Measurements from ENCODE around the gene THAP10. TPM values are rescaled to one million over a fixed set of nuclear protein-coding genes. Genes with fewer than 3 reads are reported as not detected.

THAP10 gene
- polyA plus RNA-seq, 1 of the 3 experiments (the other 2 are of a cell fraction) = 3.2 TPM

DNA sequence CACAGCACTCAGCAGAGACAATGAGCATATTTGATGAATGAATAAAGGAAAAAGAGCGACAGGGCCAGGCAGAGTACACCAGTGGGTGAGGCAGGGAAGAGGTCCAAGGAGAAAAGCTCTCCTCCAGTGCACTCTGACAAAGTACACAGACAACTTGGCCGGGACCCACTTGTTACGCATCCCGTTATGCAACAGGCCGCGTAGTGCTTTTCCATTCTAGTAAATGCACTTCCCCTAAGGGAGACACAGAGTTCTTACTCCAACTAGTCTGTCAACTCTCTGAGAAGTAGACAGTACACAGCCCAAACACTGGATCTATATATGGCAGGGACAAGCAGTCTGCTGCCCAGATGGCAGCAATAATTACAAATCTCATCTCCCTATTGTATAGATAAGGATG is 56.8 kb downstream of the THAP10 start:
- Histone ChIP-seq H3K4me3 (ENCODE audit: low read depth in 2 of 2, low read length in 1 of 2) (no peak overlapping the region), H3K9ac (no peak overlapping the region), H3K9me2 (no peaks in the 10 kb centered on the region), H2AFZ (ENCODE audit: low read depth) (no peak overlapping the region), H3K4me1 (ENCODE audit: control insufficient read depth in 1 of 2, insufficient read depth in 2 of 2, low read depth in 1 of 2, low read length in 1 of 2) (peaks cover 4 to 23% of the 10 kb centered on the region in 2 experiments), H3K4me2 (no peak overlapping the region), H4K20me1 (ENCODE audit: insufficient read depth) (no peaks in the 10 kb centered on the region; the same call in 1 of the 2 replicates), H3F3A (replicated peaks; ENCODE audit: insufficient read depth) (peaks cover 39% of the 10 kb centered on the region), H3K9me3 (no peaks in the 10 kb centered on the region), H3K36me3 (replicated peaks in 1 of 2; ENCODE audit: control insufficient read depth in 1 of 2, insufficient read depth in 2 of 2, low read length in 1 of 2) (peaks cover 44 to 50% of the 10 kb centered on the region in 2 experiments), H3K79me2 (ENCODE audit: insufficient read depth) (peaks cover 56% of the 10 kb centered on the region; the same call in 1 of the 2 replicates), H3K27ac (ENCODE audit: low read depth in 2 of 2, low read length in 1 of 2) (0 out of 4 replicates have a peak overlapping the region, but pooled peaks of 1 of the 2 experiments have one; percentile 91), H3K27me3 (ENCODE audit: insufficient read depth) (no peaks in the 10 kb centered on the region)
- DNase-seq = peak; percentile 57
- ChIA-PET POLR2A (no interaction called here), CTCF (interaction anchor here (0.6 to 11.3 kb wide), 5 partner anchors 9 to 157 kb away, joined by 3 to 75 read pairs (median 4); no protein-coding TSS in a partner anchor)
- WGBS (ENCODE audit: low lambda C conversion rate) = 98% methylated on average over 6 of the region's 6 CpGs
- TF ChIP-seq, protein P1, sequence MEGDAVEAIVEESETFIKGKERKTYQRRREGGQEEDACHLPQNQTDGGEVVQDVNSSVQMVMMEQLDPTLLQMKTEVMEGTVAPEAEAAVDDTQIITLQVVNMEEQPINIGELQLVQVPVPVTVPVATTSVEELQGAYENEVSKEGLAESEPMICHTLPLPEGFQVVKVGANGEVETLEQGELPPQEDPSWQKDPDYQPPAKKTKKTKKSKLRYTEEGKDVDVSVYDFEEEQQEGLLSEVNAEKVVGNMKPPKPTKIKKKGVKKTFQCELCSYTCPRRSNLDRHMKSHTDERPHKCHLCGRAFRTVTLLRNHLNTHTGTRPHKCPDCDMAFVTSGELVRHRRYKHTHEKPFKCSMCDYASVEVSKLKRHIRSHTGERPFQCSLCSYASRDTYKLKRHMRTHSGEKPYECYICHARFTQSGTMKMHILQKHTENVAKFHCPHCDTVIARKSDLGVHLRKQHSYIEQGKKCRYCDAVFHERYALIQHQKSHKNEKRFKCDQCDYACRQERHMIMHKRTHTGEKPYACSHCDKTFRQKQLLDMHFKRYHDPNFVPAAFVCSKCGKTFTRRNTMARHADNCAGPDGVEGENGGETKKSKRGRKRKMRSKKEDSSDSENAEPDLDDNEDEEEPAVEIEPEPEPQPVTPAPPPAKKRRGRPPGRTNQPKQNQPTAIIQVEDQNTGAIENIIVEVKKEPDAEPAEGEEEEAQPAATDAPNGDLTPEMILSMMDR (IDR thresholded peaks at IDR 0.05) = no peak
- peak; percentile 17 for TF ChIP-seq CHD2 (IDR thresholded peaks at IDR 0.05; ENCODE audit: low read length, partially characterized antibody)
- TF ChIP-seq RCOR1 (IDR thresholded peaks at IDR 0.05; ENCODE audit: low read length) = peak; percentile 25; the same call in 1 of the 2 replicates

GRCh38 chr15:70834999-70835398 is 57.2 kb downstream of the THAP10 start:
- TF ChIP-seq EZH2phosphoT487 (IDR thresholded peaks at IDR 0.05; ENCODE audit: borderline replicate concordance, low read depth) = no peak
- TF ChIP-seq RCOR1 (IDR thresholded peaks at IDR 0.05; ENCODE audit: low read length) = no peak
- no peak for TF ChIP-seq FOSL2 (IDR thresholded peaks at IDR 0.05; ENCODE audit: borderline replicate concordance, low read depth)
- no peaks in the 10 kb centered on the region; the same call in 1 of the 2 replicates for H4K20me1 ChIP-seq (ENCODE audit: insufficient read depth)
- peak overlapping the region; percentile 77 to 91; a peak in 3 of 4 replicates for H3K27ac ChIP-seq (ENCODE audit: low read depth in 2 of 2, low read length in 1 of 2)
- no peak overlapping the region for H3K4me3 ChIP-seq (ENCODE audit: low read depth in 2 of 2, low read length in 1 of 2)
- no peak for DNase-seq
- H3K36me3 ChIP-seq (replicated peaks in 1 of 2; ENCODE audit: control insufficient read depth in 1 of 2, insufficient read depth in 2 of 2, low read length in 1 of 2) = peaks cover 45 to 52% of the 10 kb centered on the region in 2 experiments
- no peaks in the 10 kb centered on the region for H3K9me3 ChIP-seq
- no peaks in the 10 kb centered on the region for H3K9me2 ChIP-seq
- WGBS (ENCODE audit: low lambda C conversion rate) = 93% methylated on average over 2 of the region's 2 CpGs
- H3K4me1 ChIP-seq (ENCODE audit: control insufficient read depth in 1 of 2, insufficient read depth in 2 of 2, low read depth in 1 of 2, low read length in 1 of 2) = peaks cover 4 to 23% of the 10 kb centered on the region in 2 experiments
- ChIA-PET POLR2A (no interaction called here), CTCF (interaction anchor here (4.0 to 11.3 kb wide), 2 partner anchors 11 to 40 kb away, joined by 13 to 75 read pairs; no protein-coding TSS in a partner anchor)
- H3K4me2 ChIP-seq = no peak overlapping the region
- no peak overlapping the region for H3K9ac ChIP-seq
- H3K79me2 ChIP-seq (ENCODE audit: insufficient read depth) = peaks cover 52% of the 10 kb centered on the region; the same call in 1 of the 2 replicates
- peaks cover 43% of the 10 kb centered on the region for H3F3A ChIP-seq (replicated peaks; ENCODE audit: insufficient read depth)
- H3K27me3 ChIP-seq (ENCODE audit: insufficient read depth) = no peaks in the 10 kb centered on the region
- H2AFZ ChIP-seq (ENCODE audit: low read depth) = no peak overlapping the region
